Measurements from ENCODE around the gene SPTBN4.
"Not testable (repeated sequence)": the region's sequence is repeated elsewhere in the genome, so short reads cannot be mapped to it uniquely, and the experiment has no call there.

The SPTBN4 gene

GRCh38 chr19:40619333-40620160 is 152.7 kb downstream of the SPTBN4 start:
- no peak overlapping the region for H3K4me3 ChIP-seq (ENCODE audit: control insufficient read depth, low read depth, low read length)
- no peak for DNase-seq (ENCODE audit: low read depth)
- TF ChIP-seq, protein P1, sequence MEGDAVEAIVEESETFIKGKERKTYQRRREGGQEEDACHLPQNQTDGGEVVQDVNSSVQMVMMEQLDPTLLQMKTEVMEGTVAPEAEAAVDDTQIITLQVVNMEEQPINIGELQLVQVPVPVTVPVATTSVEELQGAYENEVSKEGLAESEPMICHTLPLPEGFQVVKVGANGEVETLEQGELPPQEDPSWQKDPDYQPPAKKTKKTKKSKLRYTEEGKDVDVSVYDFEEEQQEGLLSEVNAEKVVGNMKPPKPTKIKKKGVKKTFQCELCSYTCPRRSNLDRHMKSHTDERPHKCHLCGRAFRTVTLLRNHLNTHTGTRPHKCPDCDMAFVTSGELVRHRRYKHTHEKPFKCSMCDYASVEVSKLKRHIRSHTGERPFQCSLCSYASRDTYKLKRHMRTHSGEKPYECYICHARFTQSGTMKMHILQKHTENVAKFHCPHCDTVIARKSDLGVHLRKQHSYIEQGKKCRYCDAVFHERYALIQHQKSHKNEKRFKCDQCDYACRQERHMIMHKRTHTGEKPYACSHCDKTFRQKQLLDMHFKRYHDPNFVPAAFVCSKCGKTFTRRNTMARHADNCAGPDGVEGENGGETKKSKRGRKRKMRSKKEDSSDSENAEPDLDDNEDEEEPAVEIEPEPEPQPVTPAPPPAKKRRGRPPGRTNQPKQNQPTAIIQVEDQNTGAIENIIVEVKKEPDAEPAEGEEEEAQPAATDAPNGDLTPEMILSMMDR (IDR thresholded peaks at IDR 0.05; ENCODE audit: control insufficient read depth, insufficient read depth, low read depth, low read length, missing control alignments), result no peak

- H3K4me3 ChIP-seq (ENCODE audit: control insufficient read depth, low read depth, low read length), result no peak overlapping the region
- TF ChIP-seq, protein P1 (IDR thresholded peaks at IDR 0.05; ENCODE audit: control insufficient read depth, insufficient read depth, low read depth, low read length, missing control alignments), result no peak
- DNase-seq (ENCODE audit: low read depth), result no peak
Observed at GRCh38 chr19:40620161-40620485, 153.3 kb downstream of the SPTBN4 start.

DNA sequence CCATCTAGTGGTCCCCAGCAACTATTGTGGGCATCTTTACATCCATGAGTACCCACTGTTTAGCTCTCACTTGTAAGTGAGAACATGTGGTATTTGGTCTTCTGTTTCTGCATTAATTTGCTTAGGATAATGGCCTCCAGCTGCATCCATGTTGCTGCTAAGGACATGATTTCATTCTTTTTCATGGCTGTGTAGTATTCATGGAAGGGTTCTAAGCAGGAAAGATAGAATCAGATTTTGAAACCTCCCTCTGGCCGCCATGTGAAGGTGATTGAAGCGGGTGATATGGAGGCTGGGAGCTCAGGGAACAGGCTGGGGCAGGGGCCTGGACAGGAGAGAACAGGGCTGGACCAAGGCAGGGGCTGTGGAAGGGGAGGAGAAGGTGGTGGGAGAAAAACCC is 154.5 kb downstream of the SPTBN4 start:
- no peak overlapping the region for H3K4me3 ChIP-seq (ENCODE audit: control insufficient read depth, low read depth, low read length)
- no peak for DNase-seq (ENCODE audit: low read depth)
- TF ChIP-seq, protein P1 (IDR thresholded peaks at IDR 0.05; ENCODE audit: control insufficient read depth, insufficient read depth, low read depth, low read length, missing control alignments), result no peak

DNA sequence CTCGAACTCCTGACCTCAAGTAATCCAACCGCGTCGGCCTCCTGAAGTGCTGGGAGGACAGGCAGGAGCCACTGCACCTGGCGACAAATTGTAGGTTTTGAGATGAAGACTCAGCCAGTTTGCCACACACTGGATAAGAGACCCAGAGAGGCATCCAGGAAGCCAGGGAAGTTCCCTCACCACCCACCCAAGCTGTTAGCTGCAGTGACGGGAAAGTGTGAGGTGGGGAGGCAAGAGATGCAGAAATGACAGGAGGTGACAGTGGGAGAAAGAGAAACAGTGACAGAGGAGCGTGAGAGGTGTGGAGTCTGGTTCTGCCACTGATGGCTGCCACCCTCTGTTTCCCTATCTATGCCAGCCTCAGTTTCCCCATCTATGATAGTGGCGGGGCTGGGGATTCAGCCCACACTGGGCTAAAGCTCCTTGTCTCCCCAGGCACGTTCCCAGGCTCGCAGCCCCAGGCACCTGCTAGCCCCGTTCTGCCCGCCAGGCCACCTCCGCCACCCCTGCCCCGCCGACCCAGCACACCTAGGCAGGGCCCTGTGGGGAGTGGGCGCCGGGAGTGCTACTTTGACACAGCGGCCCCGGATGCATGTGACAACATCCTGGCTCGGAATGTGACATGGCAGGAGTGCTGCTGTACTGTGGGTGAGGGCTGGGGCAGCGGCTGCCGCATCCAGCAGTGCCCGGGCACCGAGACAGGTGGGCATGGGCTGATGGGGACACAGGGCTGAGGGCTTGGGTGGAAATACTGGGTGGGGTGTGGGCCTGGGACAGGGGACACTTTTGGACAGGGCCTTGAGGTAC is 155.4 kb downstream of the SPTBN4 start:
- H3K4me3 ChIP-seq (ENCODE audit: control insufficient read depth, low read depth, low read length), result no peak overlapping the region
- no peak for DNase-seq (ENCODE audit: low read depth)
- TF ChIP-seq, protein P1 (IDR thresholded peaks at IDR 0.05; ENCODE audit: control insufficient read depth, insufficient read depth, low read depth, low read length, missing control alignments), result no peak

GRCh38 chr19:40622773-40623075 is 155.9 kb downstream of the SPTBN4 start:
- no peak for DNase-seq (ENCODE audit: low read depth)
- TF ChIP-seq, protein P1 (IDR thresholded peaks at IDR 0.05; ENCODE audit: control insufficient read depth, insufficient read depth, low read depth, low read length, missing control alignments), result no peak

DNA sequence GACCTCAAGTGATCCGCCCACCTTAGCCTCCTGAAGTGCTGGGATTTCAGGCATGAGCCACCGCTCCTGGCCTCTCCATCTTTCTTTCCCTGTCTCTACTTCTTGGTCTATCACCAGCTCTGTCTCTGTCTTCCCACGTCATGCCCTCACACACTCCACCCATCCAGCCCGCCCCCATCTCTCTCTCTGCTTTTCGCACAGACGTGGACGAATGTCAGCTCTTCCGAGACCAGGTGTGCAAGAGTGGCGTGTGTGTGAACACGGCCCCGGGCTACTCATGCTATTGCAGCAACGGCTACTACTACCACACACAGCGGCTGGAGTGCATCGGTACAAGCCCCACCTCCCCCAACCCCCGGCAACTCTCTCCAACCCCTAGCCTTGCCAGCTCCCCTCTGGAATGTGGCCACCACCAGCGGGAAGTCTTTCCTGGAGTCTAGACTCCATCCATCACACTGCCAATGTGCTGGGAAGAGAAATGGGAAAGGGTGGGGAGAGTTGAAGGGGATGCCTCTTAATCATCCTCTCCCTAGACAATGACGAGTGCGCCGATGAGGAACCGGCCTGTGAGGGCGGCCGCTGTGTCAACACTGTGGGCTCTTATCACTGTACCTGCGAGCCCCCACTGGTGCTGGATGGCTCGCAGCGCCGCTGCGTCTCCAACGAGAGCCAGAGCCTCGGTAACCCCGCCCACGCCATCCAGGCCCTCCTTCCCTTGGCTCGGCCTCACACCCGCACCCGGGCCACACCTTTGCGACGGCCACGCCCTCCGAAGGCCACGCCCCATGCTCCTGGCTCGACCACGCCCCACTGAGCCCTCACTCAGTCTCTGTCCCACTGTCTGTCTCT is 156.8 kb downstream of the SPTBN4 start:
- DNase-seq (ENCODE audit: low read depth), result no peak
- H3K4me3 ChIP-seq (ENCODE audit: control insufficient read depth, low read depth, low read length), result no peak overlapping the region
- TF ChIP-seq, protein P1 (IDR thresholded peaks at IDR 0.05; ENCODE audit: control insufficient read depth, insufficient read depth, low read depth, low read length, missing control alignments), result no peak

More at GRCh38 chr19:40622773-40623075, 155.9 kb downstream of the SPTBN4 start:
- no peak overlapping the region for H3K4me3 ChIP-seq (ENCODE audit: control insufficient read depth, low read depth, low read length)

DNA sequence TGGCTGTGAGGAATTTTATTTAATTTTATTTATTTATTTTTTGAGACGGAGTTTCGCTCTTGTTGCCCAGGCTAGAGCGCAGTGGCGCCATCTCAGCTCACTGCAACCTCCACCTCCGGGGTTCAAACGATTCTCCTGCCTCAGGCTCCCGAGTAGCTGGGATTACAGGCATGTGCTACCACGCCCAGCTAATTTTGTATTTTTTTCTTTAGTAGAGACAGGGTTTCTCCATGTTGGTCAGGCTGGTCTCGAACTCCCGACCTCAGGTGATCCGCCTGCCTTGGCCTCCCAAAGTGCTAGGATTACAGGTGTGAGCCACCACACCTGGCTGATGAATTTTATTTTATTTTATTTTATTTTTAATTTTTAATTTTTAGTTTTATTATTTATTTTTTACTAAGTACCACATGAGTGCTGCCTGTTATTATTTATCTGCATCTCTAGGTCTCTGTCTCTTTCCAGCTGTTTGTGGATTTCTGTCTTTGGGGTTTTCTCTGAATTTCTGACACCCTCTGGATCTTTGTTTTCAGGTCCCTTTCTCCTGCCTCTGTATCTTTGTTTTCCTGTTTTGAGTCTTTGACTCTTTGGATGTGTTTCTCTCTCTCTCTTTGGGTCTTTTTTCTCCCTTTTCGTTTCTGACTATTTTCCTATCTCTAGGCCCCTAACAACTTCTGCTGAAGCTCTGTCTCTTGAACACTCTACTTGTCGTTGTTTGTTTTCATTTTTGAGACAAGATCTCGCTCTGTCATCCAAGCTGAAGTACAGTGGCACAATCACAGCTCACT is 157.8 kb downstream of the SPTBN4 start:
- not testable (repeated sequence) for H3K4me3 ChIP-seq (ENCODE audit: control insufficient read depth, low read depth, low read length); DNase-seq (ENCODE audit: low read depth)
